ENCODE measurements around the gene GRB2. TPM values are rescaled to one million over a fixed set of nuclear protein-coding genes. Genes with fewer than 3 reads are reported as not detected.

Gene GRB2
- total RNA-seq, 1 experiment from 2014 or later, result 106 TPM

DNA sequence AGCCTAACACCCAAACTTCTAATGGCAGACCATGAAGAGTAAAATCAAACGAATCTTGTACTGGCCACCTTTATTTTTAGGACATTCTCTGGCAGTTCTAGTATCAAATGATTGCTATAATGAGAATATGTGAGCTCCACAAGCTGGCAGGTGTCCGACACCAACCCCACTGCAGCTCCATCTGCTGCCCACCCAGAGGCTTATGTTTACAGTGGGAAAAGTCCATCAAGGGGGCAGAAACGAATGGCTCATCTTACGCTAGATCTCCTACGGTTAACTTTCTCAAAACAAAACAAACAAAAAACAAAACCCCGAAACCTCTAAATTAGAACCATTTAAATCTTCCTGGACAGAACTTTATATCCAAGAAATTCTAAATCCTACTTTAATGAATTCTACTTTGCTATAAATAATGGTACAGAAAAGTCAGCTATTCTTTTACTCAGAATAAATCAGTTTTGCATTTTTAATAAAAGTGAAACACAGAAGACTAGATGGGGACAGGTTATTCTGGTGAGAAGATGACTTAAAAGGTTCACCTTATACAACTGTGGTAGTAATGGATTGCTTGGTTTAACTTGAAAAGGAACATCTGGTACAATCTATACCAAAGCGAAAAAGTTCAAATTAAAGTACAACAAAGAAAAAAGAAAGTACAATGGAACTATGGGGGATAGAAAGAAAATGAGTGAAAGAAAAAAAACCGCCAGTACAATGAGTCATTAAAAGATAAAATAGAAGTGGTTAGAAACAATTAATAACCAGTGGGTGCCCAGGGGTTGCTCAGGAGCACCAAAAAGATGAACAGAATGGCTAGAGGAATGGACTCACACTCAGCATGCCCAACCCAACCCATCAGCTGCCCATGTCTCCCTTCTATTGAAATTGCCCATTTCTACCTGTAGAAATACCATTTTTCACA is 40.2 kb downstream of the GRB2 start:
- DNase-seq, result no peak
- H3K79me2 ChIP-seq (ENCODE audit: low read length), result peaks cover 100% of the 10 kb centered on the region
- no peak overlapping the region for H2AFZ ChIP-seq (ENCODE audit: low read length)
- H3K4me3 ChIP-seq (ENCODE audit: low read length), result no peak overlapping the region
- H3K36me3 ChIP-seq (ENCODE audit: insufficient read depth, low read length), result no peaks in the 10 kb centered on the region
- no peaks in the 10 kb centered on the region for H3K9me2 ChIP-seq (replicated peaks; ENCODE audit: insufficient read depth, low read length)
- no peaks in the 10 kb centered on the region for H3K9me3 ChIP-seq (ENCODE audit: low read length)
- H3K4me1 ChIP-seq (ENCODE audit: low read length), result peaks cover 94% of the 10 kb centered on the region
- H3K27me3 ChIP-seq (ENCODE audit: low read length), result no peaks in the 10 kb centered on the region
- 0 out of 2 replicates have a peak, but pooled peaks cover 4% of the 10 kb centered on the region for H4K20me1 ChIP-seq (ENCODE audit: insufficient read depth, low read depth, low read length)
- H3K27ac ChIP-seq (ENCODE audit: low read length), result peak overlapping the region; percentile 39
- peak overlapping the region; percentile 26 for H3K4me2 ChIP-seq (ENCODE audit: low read depth, low read length, poor library complexity, severe bottlenecking)
- H3K9ac ChIP-seq (ENCODE audit: low read length), result no peak overlapping the region

DNA sequence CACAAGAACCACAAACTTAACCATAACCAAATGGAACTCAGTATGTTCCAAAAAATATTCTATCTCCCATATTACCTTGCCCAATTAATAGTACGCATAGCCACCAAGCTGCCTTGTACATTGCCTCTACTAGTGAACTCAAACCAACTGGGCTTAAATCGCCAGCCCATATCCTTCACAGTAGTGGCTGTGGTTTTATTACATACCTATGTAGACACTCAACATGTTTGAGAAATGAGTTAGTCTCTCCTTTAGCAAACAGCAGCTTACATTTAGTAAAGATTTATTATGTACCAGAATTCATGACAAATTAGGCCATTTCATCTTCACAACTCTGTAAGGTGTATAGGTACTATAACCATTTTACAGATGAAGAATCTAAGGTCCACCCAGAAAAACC is 41.4 kb downstream of the GRB2 start:
- H3K4me3 ChIP-seq (ENCODE audit: low read length), result no peak overlapping the region
- no peaks in the 10 kb centered on the region for H3K36me3 ChIP-seq (ENCODE audit: insufficient read depth, low read length)
- H2AFZ ChIP-seq (ENCODE audit: low read length), result no peak overlapping the region
- 0 out of 2 replicates have a peak, but pooled peaks cover 4% of the 10 kb centered on the region for H4K20me1 ChIP-seq (ENCODE audit: insufficient read depth, low read depth, low read length)
- no peak for DNase-seq
- peak overlapping the region; percentile 39 for H3K27ac ChIP-seq (ENCODE audit: low read length)
- peaks cover 85% of the 10 kb centered on the region for H3K4me1 ChIP-seq (ENCODE audit: low read length)
- H3K9me3 ChIP-seq (ENCODE audit: low read length), result no peaks in the 10 kb centered on the region
- no peaks in the 10 kb centered on the region for H3K27me3 ChIP-seq (ENCODE audit: low read length)
- H3K4me2 ChIP-seq (ENCODE audit: low read depth, low read length, poor library complexity, severe bottlenecking), result peak overlapping the region; percentile 30
- peaks cover 100% of the 10 kb centered on the region for H3K79me2 ChIP-seq (ENCODE audit: low read length)
- H3K9me2 ChIP-seq (replicated peaks; ENCODE audit: insufficient read depth, low read length), result no peaks in the 10 kb centered on the region
- no peak overlapping the region for H3K9ac ChIP-seq (ENCODE audit: low read length)

DNA sequence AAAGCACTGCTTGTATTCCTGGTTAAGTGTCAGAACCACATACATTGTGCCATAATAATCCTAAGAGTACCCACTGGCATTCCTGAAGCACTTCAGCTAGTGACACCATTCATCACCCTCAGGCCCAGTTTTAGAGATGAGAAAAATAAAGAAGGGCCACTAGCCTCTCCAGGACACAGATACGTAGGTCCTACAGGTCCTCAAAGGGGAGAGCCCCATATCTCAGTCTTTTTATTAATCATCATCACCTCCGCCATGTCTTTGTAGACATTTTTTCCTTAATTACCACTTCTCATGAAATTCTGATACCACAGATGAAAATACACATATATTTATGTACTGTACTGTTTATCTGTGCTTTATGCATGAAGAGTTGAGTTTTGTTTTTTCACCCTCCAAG is 43.5 kb downstream of the GRB2 start:
- H3K4me2 ChIP-seq (ENCODE audit: low read depth, low read length, poor library complexity, severe bottlenecking), result peak overlapping the region; percentile 15
- no peak overlapping the region for H3K4me3 ChIP-seq (ENCODE audit: low read length)
- H3K9me3 ChIP-seq (ENCODE audit: low read length), result no peaks in the 10 kb centered on the region
- 0 out of 2 replicates have a peak, but pooled peaks cover 4% of the 10 kb centered on the region for H4K20me1 ChIP-seq (ENCODE audit: insufficient read depth, low read depth, low read length)
- H3K36me3 ChIP-seq (ENCODE audit: insufficient read depth, low read length), result no peaks in the 10 kb centered on the region
- no peak for DNase-seq
- peak overlapping the region; percentile 5; the same call in 1 of the 2 replicates for H3K9ac ChIP-seq (ENCODE audit: low read length)
- H3K4me1 ChIP-seq (ENCODE audit: low read length), result peaks cover 70% of the 10 kb centered on the region
- H3K27me3 ChIP-seq (ENCODE audit: low read length), result no peaks in the 10 kb centered on the region
- H3K27ac ChIP-seq (ENCODE audit: low read length), result peak overlapping the region; percentile 37
- no peak overlapping the region for H2AFZ ChIP-seq (ENCODE audit: low read length)
- no peaks in the 10 kb centered on the region for H3K9me2 ChIP-seq (replicated peaks; ENCODE audit: insufficient read depth, low read length)
- peaks cover 96% of the 10 kb centered on the region for H3K79me2 ChIP-seq (ENCODE audit: low read length)

DNA sequence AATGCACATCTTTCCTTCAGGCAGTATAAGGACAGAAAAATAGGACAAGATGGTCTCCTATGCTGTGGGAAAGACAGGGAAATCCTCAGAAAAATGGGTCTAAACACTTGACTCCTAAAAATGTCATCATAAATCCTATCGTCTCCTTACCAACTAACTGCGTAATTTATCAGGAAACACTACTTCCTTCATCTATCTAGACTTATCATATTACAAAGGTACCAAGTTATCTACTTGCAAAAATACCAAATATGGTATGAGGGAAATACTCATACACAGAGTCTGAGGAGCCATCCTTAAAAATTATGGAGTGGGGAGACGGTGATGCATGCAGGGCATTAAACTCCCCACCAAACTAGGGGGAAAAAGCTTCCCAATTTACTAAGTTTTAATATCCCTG is 44.1 kb downstream of the GRB2 start:
- Histone ChIP-seq H3K27me3 (ENCODE audit: low read length) (no peaks in the 10 kb centered on the region), H2AFZ (ENCODE audit: low read length) (no peak overlapping the region), H3K9me3 (ENCODE audit: low read length) (no peaks in the 10 kb centered on the region), H3K4me1 (ENCODE audit: low read length) (peaks cover 66% of the 10 kb centered on the region), H3K4me3 (ENCODE audit: low read length) (no peak overlapping the region), H3K27ac (ENCODE audit: low read length) (peak overlapping the region; percentile 37), H3K4me2 (ENCODE audit: low read depth, low read length, poor library complexity, severe bottlenecking) (no peak overlapping the region), H3K9ac (ENCODE audit: low read length) (no peak overlapping the region), H3K36me3 (ENCODE audit: insufficient read depth, low read length) (no peaks in the 10 kb centered on the region), H4K20me1 (ENCODE audit: insufficient read depth, low read depth, low read length) (0 out of 2 replicates have a peak, but pooled peaks cover 4% of the 10 kb centered on the region), H3K79me2 (ENCODE audit: low read length) (peaks cover 96% of the 10 kb centered on the region), H3K9me2 (replicated peaks; ENCODE audit: insufficient read depth, low read length) (no peaks in the 10 kb centered on the region)
- DNase-seq, result no peak

DNA sequence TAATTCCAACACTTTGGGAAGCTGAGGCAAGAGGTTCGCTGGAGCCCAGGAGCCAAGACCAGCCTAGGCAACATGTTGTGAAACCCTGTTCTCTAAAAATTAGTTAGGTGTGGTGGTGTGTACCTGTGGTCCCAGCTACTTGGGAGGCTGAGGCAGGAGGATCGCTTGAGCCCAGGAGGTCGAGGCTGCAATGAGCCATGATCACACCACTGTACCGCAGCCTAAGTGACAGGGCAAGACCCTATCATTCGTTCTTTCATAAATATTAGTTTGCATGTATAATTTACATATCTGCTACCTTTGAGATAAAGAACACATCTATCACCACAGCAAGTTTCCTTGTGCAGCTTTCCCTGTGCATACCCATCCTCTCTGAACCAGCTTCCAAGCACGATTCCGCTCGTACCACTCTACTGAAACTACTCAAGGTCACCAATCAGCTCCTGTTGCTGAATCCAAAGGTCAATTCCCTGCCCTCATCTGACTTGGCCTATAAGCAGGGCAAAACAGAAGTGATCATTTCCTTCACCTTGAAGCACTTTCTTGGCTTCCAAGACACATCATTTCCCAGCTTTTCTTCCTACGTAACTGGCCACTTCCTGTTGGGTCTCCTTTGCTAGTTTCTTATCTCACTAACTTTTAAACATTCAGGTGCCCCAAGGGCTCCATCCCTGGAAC is 49.1 kb downstream of the GRB2 start:
- H4K20me1 ChIP-seq (ENCODE audit: insufficient read depth, low read depth, low read length), result peaks cover 9% of the 10 kb centered on the region
- DNase-seq, result no peak
- no peaks in the 10 kb centered on the region for H3K9me2 ChIP-seq (replicated peaks; ENCODE audit: insufficient read depth, low read length)
- H3K4me1 ChIP-seq (ENCODE audit: low read length), result peaks cover 34% of the 10 kb centered on the region
- no peak overlapping the region for H2AFZ ChIP-seq (ENCODE audit: low read length)
- no peaks in the 10 kb centered on the region for H3K27me3 ChIP-seq (ENCODE audit: low read length)
- H3K27ac ChIP-seq (ENCODE audit: low read length), result no peak overlapping the region
- no peak overlapping the region for H3K9ac ChIP-seq (ENCODE audit: low read length)
- H3K79me2 ChIP-seq (ENCODE audit: low read length), result peaks cover 89% of the 10 kb centered on the region
- no peak overlapping the region for H3K4me2 ChIP-seq (ENCODE audit: low read depth, low read length, poor library complexity, severe bottlenecking)
- no peaks in the 10 kb centered on the region for H3K9me3 ChIP-seq (ENCODE audit: low read length)
- H3K36me3 ChIP-seq (ENCODE audit: insufficient read depth, low read length), result no peaks in the 10 kb centered on the region
- no peak overlapping the region for H3K4me3 ChIP-seq (ENCODE audit: low read length)

DNA sequence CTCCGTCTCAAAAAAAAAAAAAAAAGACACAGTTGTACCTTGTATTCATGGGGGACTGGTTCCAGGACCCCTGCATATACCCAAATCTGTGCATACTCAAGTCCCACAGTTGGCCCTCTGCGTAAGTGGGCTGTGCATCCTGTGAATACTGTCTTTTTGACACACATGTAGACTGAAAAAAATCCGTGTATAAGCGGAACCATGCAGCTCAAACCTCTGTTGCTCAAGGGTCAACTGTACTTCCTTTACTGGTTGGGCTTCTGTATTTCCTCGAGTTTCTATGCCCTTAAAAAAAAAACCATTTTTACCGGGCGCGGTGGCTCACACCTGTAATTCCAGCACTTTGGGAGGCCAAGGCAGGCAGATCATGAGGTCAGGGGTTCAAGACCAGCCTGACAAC is 52.3 kb downstream of the GRB2 start:
- Histone ChIP-seq H2AFZ (ENCODE audit: low read length) (no peak overlapping the region), H3K9ac (ENCODE audit: low read length) (no peak overlapping the region), H3K27me3 (ENCODE audit: low read length) (no peaks in the 10 kb centered on the region), H3K9me3 (ENCODE audit: low read length) (no peaks in the 10 kb centered on the region), H3K4me1 (ENCODE audit: low read length) (peaks cover 54% of the 10 kb centered on the region), H3K36me3 (ENCODE audit: insufficient read depth, low read length) (no peaks in the 10 kb centered on the region), H3K9me2 (replicated peaks; ENCODE audit: insufficient read depth, low read length) (no peaks in the 10 kb centered on the region), H4K20me1 (ENCODE audit: insufficient read depth, low read depth, low read length) (peaks cover 32% of the 10 kb centered on the region), H3K4me3 (ENCODE audit: low read length) (no peak overlapping the region), H3K4me2 (ENCODE audit: low read depth, low read length, poor library complexity, severe bottlenecking) (no peak overlapping the region), H3K79me2 (ENCODE audit: low read length) (peaks cover 92% of the 10 kb centered on the region), H3K27ac (ENCODE audit: low read length) (no peak overlapping the region)
- no peak for DNase-seq

DNA sequence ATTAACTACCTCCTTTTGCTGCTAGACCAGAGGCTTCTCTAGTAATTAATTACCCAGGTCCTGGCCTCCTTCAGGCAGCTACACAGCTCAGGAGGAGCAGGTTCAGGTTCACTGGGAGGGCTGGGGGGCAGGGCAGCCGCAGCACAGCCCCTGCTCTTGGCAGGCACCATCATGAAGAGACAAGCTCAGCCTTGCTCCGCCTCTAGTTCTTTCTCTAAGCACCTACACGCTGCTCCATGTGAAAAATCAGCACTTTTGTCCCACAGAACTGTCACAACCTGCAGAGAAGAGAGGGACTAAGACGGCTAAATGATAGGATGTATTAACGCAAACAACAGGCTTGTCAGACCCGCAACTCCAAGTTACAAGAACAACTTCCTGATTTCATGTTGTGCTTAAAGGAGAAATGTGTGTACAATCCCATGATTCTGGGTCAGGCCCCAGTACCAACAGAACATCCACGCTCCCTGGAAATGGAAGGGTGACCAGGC is 53.4 kb downstream of the GRB2 start:
- no peak overlapping the region for H3K4me3 ChIP-seq (ENCODE audit: low read length)
- H3K79me2 ChIP-seq (ENCODE audit: low read length), result peaks cover 92% of the 10 kb centered on the region
- no peak overlapping the region for H2AFZ ChIP-seq (ENCODE audit: low read length)
- H3K4me1 ChIP-seq (ENCODE audit: low read length), result peaks cover 64% of the 10 kb centered on the region
- no peaks in the 10 kb centered on the region for H3K27me3 ChIP-seq (ENCODE audit: low read length)
- peak overlapping the region; percentile 22; the same call in 1 of the 2 replicates for H3K9ac ChIP-seq (ENCODE audit: low read length)
- DNase-seq, result peak; percentile 58
- H3K9me2 ChIP-seq (replicated peaks; ENCODE audit: insufficient read depth, low read length), result no peaks in the 10 kb centered on the region
- peaks cover 42% of the 10 kb centered on the region for H4K20me1 ChIP-seq (ENCODE audit: insufficient read depth, low read depth, low read length)
- H3K9me3 ChIP-seq (ENCODE audit: low read length), result no peaks in the 10 kb centered on the region
- peak overlapping the region; percentile 34 for H3K4me2 ChIP-seq (ENCODE audit: low read depth, low read length, poor library complexity, severe bottlenecking)
- H3K36me3 ChIP-seq (ENCODE audit: insufficient read depth, low read length), result no peaks in the 10 kb centered on the region
- peak overlapping the region; percentile 68 for H3K27ac ChIP-seq (ENCODE audit: low read length)

DNA sequence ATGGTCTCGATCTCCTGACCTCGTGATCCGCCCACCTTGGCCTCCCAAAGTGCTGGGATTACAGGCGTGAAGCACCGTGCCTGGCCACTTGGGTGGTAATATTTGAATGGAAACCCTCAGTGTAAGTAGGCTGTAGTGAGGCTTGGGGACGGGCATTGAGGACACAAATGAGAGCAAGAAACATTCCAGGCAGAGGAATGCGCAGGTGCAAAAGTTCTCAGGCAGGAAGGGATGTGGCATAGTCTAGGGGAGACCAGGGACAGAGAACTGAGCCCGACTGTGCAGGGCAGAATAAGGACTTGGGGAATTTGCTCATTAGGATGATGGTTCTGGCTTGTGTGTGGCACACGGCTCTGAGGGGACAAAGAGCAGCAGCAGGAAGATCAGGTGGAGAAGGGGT is 54.8 kb downstream of the GRB2 start:
- Histone ChIP-seq H3K4me3 (ENCODE audit: low read length) (no peak overlapping the region), H3K4me1 (ENCODE audit: low read length) (peaks cover 74% of the 10 kb centered on the region), H3K36me3 (ENCODE audit: insufficient read depth, low read length) (no peaks in the 10 kb centered on the region), H3K9me2 (replicated peaks; ENCODE audit: insufficient read depth, low read length) (no peaks in the 10 kb centered on the region), H3K9me3 (ENCODE audit: low read length) (no peaks in the 10 kb centered on the region), H3K27ac (ENCODE audit: low read length) (no peak overlapping the region), H4K20me1 (ENCODE audit: insufficient read depth, low read depth, low read length) (peaks cover 49% of the 10 kb centered on the region), H3K9ac (ENCODE audit: low read length) (no peak overlapping the region), H3K79me2 (ENCODE audit: low read length) (peaks cover 87% of the 10 kb centered on the region), H3K4me2 (ENCODE audit: low read depth, low read length, poor library complexity, severe bottlenecking) (no peak overlapping the region), H2AFZ (ENCODE audit: low read length) (no peak overlapping the region), H3K27me3 (ENCODE audit: low read length) (no peaks in the 10 kb centered on the region)
- DNase-seq, result no peak

Data from Karpas-422 (cell line).